ENCODE results near the gene ECT2. TPM values are rescaled to one million over a fixed set of nuclear protein-coding genes. Genes with fewer than 3 reads are reported as not detected.
A peak's percentile ranks its signal among the peaks of the same experiment; 100 is the strongest.

The ECT2 gene
- total RNA-seq, 1 experiment from 2014 or later = 63.9 TPM

GRCh38 chr3:172808969-172809546 lies 58.5 kb downstream of the ECT2 start:
- H3K4me3 Mint-ChIP-seq (ENCODE audit: unreplicated experiment) = no peak overlapping the region
- intact Hi-C loops (cut with micrococcal nuclease) = loop anchor here (1.0 kb wide), 1 partner anchor 237 kb away; no protein-coding TSS in a partner anchor
- no peak for TF ChIP-seq CTCF (IDR thresholded peaks at IDR 0.05; ENCODE audit: unreplicated experiment)
- ChIA-PET CTCF (interaction anchor here (0.7 to 3.0 kb wide), 4 partner anchors 9 to 236 kb away, joined by 3 to 11 read pairs (median 3); no protein-coding TSS in a partner anchor), POLR2A (no interaction called here)
- peaks cover 20% of the 10 kb centered on the region for H3K36me3 Mint-ChIP-seq (ENCODE audit: insufficient read depth, unreplicated experiment)
- no peaks in the 10 kb centered on the region for H3K27me3 Mint-ChIP-seq (ENCODE audit: insufficient read depth, unreplicated experiment)
- no peak overlapping the region for H3K27ac Mint-ChIP-seq (ENCODE audit: low read depth, unreplicated experiment)
- no TSS peak for BruUV-seq (replicated peaks)
- peak; percentile 48 for DNase-seq (ENCODE audit: unreplicated experiment)
- H3K9me3 Mint-ChIP-seq (ENCODE audit: unreplicated experiment) = no peaks in the 10 kb centered on the region
- H3K4me1 Mint-ChIP-seq (ENCODE audit: insufficient read depth, unreplicated experiment) = no peaks in the 10 kb centered on the region

GRCh38 chr3:172811099-172811498 lies 60.6 kb downstream of the ECT2 start:
- H3K9me3 Mint-ChIP-seq (ENCODE audit: unreplicated experiment) = no peaks in the 10 kb centered on the region
- no TSS peak for BruUV-seq (replicated peaks)

GRCh38 chr3:172813462-172813861 lies 62.9 kb downstream of the ECT2 start:
- DNase-seq (ENCODE audit: unreplicated experiment) = no peak
- Mint-ChIP-seq H3K4me1 (ENCODE audit: insufficient read depth, unreplicated experiment) (no peaks in the 10 kb centered on the region), H3K27ac (ENCODE audit: low read depth, unreplicated experiment) (no peak overlapping the region), H3K4me3 (ENCODE audit: unreplicated experiment) (no peak overlapping the region), H3K9me3 (ENCODE audit: unreplicated experiment) (no peaks in the 10 kb centered on the region), H3K27me3 (ENCODE audit: insufficient read depth, unreplicated experiment) (no peaks in the 10 kb centered on the region), H3K36me3 (ENCODE audit: insufficient read depth, unreplicated experiment) (peaks cover 31% of the 10 kb centered on the region)
- ChIA-PET CTCF (interaction anchor here (0.6 kb wide), 1 partner anchor 579 kb away, joined by 5 read pairs; no protein-coding TSS in a partner anchor), POLR2A (no interaction called here)
- no TSS peak for BruUV-seq (replicated peaks)
- intact Hi-C loops (cut with micrococcal nuclease) = no loop called here
- no peak for TF ChIP-seq CTCF (IDR thresholded peaks at IDR 0.05; ENCODE audit: unreplicated experiment)

More at GRCh38 chr3:172811099-172811498, 60.6 kb downstream of the ECT2 start:
- TF ChIP-seq CTCF (IDR thresholded peaks at IDR 0.05; ENCODE audit: unreplicated experiment) = no peak
- Mint-ChIP-seq H3K4me1 (ENCODE audit: insufficient read depth, unreplicated experiment) (no peaks in the 10 kb centered on the region), H3K27ac (ENCODE audit: low read depth, unreplicated experiment) (no peak overlapping the region), H3K27me3 (ENCODE audit: insufficient read depth, unreplicated experiment) (no peaks in the 10 kb centered on the region), H3K4me3 (ENCODE audit: unreplicated experiment) (no peak overlapping the region), H3K36me3 (ENCODE audit: insufficient read depth, unreplicated experiment) (peaks cover 26% of the 10 kb centered on the region)
- intact Hi-C loops (cut with micrococcal nuclease) = no loop called here
- ChIA-PET POLR2A (no interaction called here), CTCF (interaction anchor here (0.6 to 3.0 kb wide), 3 partner anchors 18 to 437 kb away, joined by 3 to 11 read pairs (median 5); no protein-coding TSS in a partner anchor)
- no peak for DNase-seq (ENCODE audit: unreplicated experiment)

GRCh38 chr3:172814738-172815137 lies 64.2 kb downstream of the ECT2 start:
- Mint-ChIP-seq H3K4me1 (ENCODE audit: insufficient read depth, unreplicated experiment) (no peaks in the 10 kb centered on the region), H3K27ac (ENCODE audit: low read depth, unreplicated experiment) (no peak overlapping the region), H3K27me3 (ENCODE audit: insufficient read depth, unreplicated experiment) (no peaks in the 10 kb centered on the region), H3K9me3 (ENCODE audit: unreplicated experiment) (no peaks in the 10 kb centered on the region), H3K4me3 (ENCODE audit: unreplicated experiment) (no peak overlapping the region), H3K36me3 (ENCODE audit: insufficient read depth, unreplicated experiment) (peaks cover 30% of the 10 kb centered on the region)
- TF ChIP-seq CTCF (IDR thresholded peaks at IDR 0.05; ENCODE audit: unreplicated experiment) = no peak
- DNase-seq (ENCODE audit: unreplicated experiment) = no peak
- ChIA-PET CTCF (interaction anchor here (1.4 kb wide), 1 partner anchor 230 kb away, joined by 4 read pairs; no protein-coding TSS in a partner anchor), POLR2A (no interaction called here)
- intact Hi-C loops (cut with micrococcal nuclease) = no loop called here
- BruUV-seq (replicated peaks) = no TSS peak
